ENCODE results near the gene GAMT. TPM values are rescaled to one million over a fixed set of nuclear protein-coding genes. Genes with fewer than 3 reads are reported as not detected.

Gene GAMT
- total and polyA plus RNA-seq, 3 donors from 2014 or later: 92.2 to 191 (median 144) TPM

DNA sequence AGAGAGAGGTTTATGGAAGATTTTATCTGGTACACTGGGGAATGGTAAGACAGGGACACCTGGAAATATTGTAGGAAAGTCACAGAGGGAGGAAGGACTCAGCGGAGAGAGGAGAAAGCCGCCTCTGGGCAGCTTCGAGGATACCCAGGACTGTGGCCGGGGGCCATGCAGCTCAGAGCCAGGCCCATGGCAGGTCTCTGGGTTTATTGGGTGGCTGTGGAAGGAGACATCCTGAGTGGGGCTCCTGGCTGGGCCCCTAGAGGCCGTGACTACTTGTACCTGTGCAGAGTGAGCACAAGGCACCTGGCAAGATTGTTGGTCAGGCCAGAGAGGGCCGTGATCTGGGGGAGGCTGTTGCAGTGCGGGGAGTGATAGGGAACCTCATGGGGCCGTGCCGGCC is 9.4 kb upstream of the GAMT start:
- H3K4me3 ChIP-seq: no peak overlapping the region
- intact Hi-C loops (cut with DNase I; ENCODE audit: low total_unique reads): no loop called here
- H3K27me3 ChIP-seq: no peaks in the 10 kb centered on the region
- H3K4me1 ChIP-seq: peaks cover 67% of the 10 kb centered on the region
- no peak for DNase-seq
- no peaks in the 10 kb centered on the region for H3K9me3 ChIP-seq
- H3K36me3 ChIP-seq (ENCODE audit: low read depth, missing control alignments): no peaks in the 10 kb centered on the region
- 62 to 68% methylated on average over 7 to 9 of the region's 9 CpGs for WGBS, 2 donors
- H3K27ac ChIP-seq: peak overlapping the region; percentile 19 to 50
- no peak for TF ChIP-seq POLR2A (IDR thresholded peaks at IDR 0.05)
- TF ChIP-seq, protein P1, sequence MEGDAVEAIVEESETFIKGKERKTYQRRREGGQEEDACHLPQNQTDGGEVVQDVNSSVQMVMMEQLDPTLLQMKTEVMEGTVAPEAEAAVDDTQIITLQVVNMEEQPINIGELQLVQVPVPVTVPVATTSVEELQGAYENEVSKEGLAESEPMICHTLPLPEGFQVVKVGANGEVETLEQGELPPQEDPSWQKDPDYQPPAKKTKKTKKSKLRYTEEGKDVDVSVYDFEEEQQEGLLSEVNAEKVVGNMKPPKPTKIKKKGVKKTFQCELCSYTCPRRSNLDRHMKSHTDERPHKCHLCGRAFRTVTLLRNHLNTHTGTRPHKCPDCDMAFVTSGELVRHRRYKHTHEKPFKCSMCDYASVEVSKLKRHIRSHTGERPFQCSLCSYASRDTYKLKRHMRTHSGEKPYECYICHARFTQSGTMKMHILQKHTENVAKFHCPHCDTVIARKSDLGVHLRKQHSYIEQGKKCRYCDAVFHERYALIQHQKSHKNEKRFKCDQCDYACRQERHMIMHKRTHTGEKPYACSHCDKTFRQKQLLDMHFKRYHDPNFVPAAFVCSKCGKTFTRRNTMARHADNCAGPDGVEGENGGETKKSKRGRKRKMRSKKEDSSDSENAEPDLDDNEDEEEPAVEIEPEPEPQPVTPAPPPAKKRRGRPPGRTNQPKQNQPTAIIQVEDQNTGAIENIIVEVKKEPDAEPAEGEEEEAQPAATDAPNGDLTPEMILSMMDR (IDR thresholded peaks at IDR 0.05): no peak

DNA sequence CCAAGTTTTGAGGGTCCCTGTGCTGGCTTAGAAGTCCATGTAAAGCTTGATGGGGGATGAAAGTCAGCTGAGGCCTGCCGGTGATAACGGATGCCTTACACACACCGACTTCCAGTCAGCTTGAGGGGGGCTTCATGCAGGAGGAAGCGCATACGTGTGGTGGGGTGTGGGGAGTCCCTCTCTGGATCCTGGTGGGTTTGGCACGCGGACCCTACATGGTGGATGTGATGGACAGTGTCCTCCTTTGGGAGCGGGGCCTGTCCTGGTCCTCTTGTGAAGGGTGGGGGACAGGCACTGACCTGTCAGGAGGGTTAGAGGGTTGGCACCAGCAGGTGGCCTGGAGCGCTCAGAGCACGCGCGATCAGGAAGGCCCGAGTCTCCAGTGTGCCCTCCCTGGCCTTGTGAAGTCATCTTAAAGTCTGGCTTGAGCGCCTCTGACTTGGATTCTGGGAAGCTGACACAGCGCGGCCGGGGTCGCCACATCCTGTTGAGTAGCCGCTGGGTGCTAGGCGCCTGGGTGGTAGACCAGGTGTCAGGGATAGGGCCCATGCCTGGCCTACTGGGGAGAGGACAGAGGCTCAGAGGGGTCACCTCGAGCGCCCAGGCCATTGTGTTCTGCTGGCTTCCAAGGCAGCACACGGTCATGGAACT is 8.9 kb upstream of the GAMT start:
- no peaks in the 10 kb centered on the region for H3K27me3 ChIP-seq
- no peaks in the 10 kb centered on the region for H3K9me3 ChIP-seq
- intact Hi-C loops (cut with DNase I; ENCODE audit: low total_unique reads): no loop called here
- no peaks in the 10 kb centered on the region for H3K36me3 ChIP-seq (ENCODE audit: low read depth, missing control alignments)
- H3K4me1 ChIP-seq: peaks cover 62% of the 10 kb centered on the region
- 70 to 71% methylated on average over 21 to 23 of the region's 23 CpGs for WGBS, 2 donors
- peak overlapping the region; percentile 19 to 50 for H3K27ac ChIP-seq
- TF ChIP-seq, protein P1 (IDR thresholded peaks at IDR 0.05): no peak
- no peak for TF ChIP-seq POLR2A (IDR thresholded peaks at IDR 0.05)
- no peak overlapping the region for H3K4me3 ChIP-seq
- no peak for DNase-seq

DNA sequence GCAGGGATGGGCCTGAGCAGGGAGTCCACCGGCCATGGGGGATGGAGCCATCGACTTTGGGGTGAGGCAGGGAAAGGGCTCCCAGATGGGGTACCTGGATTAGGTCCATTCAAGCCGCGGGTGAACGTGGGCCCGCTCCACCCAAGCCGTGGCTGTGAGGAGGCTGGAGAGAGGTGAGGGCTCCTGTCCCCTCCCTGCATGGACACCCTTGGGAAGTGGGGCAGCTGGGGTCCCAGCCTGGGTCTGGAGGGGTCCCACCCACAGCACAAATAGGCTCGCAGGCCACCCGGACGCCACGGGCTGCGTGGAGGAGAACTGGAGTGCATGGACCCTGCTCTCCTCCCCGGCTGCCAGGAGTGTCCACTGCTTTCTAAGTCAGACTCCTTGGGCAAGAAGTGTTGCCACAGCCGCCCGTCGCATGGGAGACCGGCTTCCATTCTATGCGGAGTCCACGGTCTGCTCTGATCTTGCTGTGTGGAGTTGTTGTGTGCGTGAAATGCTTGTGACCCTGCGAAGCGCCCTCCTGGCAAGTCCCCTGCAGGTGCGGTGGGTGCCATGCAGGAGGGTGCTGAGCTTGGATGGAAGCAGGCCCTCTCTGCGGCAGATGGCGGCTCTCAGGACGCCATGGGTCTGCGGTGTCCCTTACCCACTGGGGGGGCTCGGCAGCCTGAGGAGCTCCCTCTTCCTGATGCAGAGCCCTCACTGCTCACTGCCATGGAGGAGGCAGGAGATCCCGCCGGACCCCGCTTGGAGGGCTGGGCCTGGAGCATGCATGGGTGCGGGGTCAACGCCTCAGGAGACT is 8.1 kb upstream of the GAMT start:
- no peak for DNase-seq
- no peaks in the 10 kb centered on the region for H3K36me3 ChIP-seq (ENCODE audit: low read depth, missing control alignments)
- H3K9me3 ChIP-seq: no peaks in the 10 kb centered on the region
- H3K4me1 ChIP-seq: peaks cover 53% of the 10 kb centered on the region
- TF ChIP-seq POLR2A (IDR thresholded peaks at IDR 0.05): no peak
- TF ChIP-seq, protein P1 (IDR thresholded peaks at IDR 0.05): no peak
- H3K4me3 ChIP-seq: peak overlapping the region; percentile 98 to 100
- no peaks in the 10 kb centered on the region for H3K27me3 ChIP-seq
- intact Hi-C loops (cut with DNase I; ENCODE audit: low total_unique reads): no loop called here
- H3K27ac ChIP-seq: peak overlapping the region; percentile 50 to 94
- WGBS, 2 donors: 36 to 45% methylated on average over 15 to 26 of the region's 33 CpGs

DNA sequence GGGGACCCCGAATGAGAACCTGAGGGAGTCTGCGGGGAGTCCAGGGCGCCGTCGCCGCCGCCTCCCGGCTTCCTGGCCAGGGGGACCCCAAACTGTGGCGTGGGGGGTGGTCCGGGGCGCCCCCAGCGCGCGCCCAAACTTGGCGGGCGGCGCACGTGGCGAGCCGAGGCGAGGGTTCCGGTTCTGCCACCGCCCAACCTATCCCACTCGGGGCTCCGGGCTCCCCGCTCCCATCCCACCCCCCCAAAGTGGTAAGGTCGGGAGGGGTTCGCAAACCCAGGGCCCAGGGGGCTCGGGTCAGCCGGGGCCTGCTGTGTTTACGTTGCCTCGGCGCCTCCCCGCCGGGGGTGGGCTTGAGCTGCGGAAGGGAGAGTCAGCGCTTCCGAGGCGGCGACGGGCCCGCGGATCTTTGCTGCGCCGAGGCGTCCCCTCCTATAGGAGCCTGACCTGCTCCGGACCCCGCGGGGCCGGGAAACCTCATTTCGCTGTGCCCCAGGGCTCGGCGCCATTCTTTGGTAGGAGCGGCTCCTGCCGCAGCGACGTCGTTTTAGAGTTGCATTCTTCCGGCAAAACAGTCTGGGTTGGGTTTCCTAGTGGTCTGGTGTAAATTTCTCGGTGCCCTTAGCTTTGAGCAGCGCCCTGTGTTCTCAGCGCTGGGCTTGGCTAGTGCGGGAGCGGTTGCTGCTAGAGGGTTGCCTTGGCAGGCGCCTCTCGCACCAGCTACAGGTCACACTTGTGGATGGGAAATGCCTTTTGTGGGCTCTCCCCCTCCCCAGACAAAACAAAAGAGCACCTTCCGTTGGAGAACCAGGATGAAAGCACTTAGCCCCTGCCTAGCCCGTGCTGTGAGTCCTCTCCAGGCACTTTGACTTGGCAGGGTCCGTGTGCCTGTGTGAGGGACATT is 7.2 kb upstream of the GAMT start:
- peaks cover 52% of the 10 kb centered on the region for H3K4me1 ChIP-seq
- DNase-seq: peak; percentile 40
- TF ChIP-seq POLR2A (IDR thresholded peaks at IDR 0.05): no peak
- TF ChIP-seq, protein P1 (IDR thresholded peaks at IDR 0.05): no peak
- H3K4me3 ChIP-seq: peak overlapping the region; percentile 98 to 100
- WGBS, 2 donors: 1% methylated on average over 14 to 68 of the region's 69 CpGs
- H3K36me3 ChIP-seq (ENCODE audit: low read depth, missing control alignments): no peaks in the 10 kb centered on the region
- no peaks in the 10 kb centered on the region for H3K27me3 ChIP-seq
- intact Hi-C loops (cut with DNase I; ENCODE audit: low total_unique reads): no loop called here
- peak overlapping the region; percentile 94 to 96 for H3K27ac ChIP-seq
- H3K9me3 ChIP-seq: no peaks in the 10 kb centered on the region
